H9 (cell line): ENCODE data around the gene ADAMTSL3. TPM values are rescaled to one million over a fixed set of nuclear protein-coding genes. Genes with fewer than 3 reads are reported as not detected.

Experiments used
- DNase-seq: peaks from one replicate; pipeline ENCODE4 v3.0.0-alpha.2; 2017
- H2AFZ ChIP-seq: one replicate; pipeline ENCODE4 v1.6.1; 2013; ENCODE audit warnings: mild to moderate bottlenecking, low read length, control low read depth, moderate library complexity
- H2AK5ac ChIP-seq: 2 replicates; pipeline ENCODE4 v1.6.1; 2013; ENCODE audit warnings: low read length, control low read depth, mixed read lengths; ENCODE audit not compliant: insufficient read length
- H2BK120ac ChIP-seq: one replicate; pipeline ENCODE4 v1.6.1; 2013; ENCODE audit warnings: low read depth, mild to moderate bottlenecking, low read length, control low read depth, inconsistent platforms; ENCODE audit not compliant: poor library complexity, severe bottlenecking
- H2BK12ac ChIP-seq: 2 replicates; pipeline ENCODE4 v1.6.1; 2013; ENCODE audit warnings: low read length, control low read depth, mixed read lengths, low read depth; ENCODE audit not compliant: insufficient read length
- H2BK15ac ChIP-seq: 2 replicates; pipeline ENCODE4 v1.6.1; 2013; ENCODE audit warnings: low read depth, low read length, control low read depth
- H2BK20ac ChIP-seq: one replicate; pipeline ENCODE4 v1.6.1; 2013; ENCODE audit warnings: low read depth, mild to moderate bottlenecking, low read length, control low read depth, inconsistent platforms; ENCODE audit not compliant: poor library complexity, severe bottlenecking
- H2BK5ac ChIP-seq: 2 replicates; pipeline ENCODE4 v1.6.1; 2013; ENCODE audit warnings: low read length, control low read depth, mixed read lengths; ENCODE audit not compliant: insufficient read length
- H3K14ac ChIP-seq: 2 replicates; pipeline ENCODE4 v1.6.1; 2013; ENCODE audit warnings: low read length, control low read depth; ENCODE audit not compliant: insufficient read depth
- H3K18ac ChIP-seq: 2 replicates; pipeline ENCODE4 v1.6.1; 2013; ENCODE audit warnings: low read depth, mild to moderate bottlenecking, mixed read lengths, low read length, control low read depth; ENCODE audit not compliant: insufficient read length
- H3K23ac ChIP-seq: 2 replicates; pipeline ENCODE4 v1.6.1; 2013; ENCODE audit warnings: low read length, control low read depth, mixed read lengths, low read depth; ENCODE audit not compliant: insufficient read length
- H3K23me2 ChIP-seq: 2 replicates; pipeline ENCODE4 v1.6.1; 2013; ENCODE audit warnings: low read depth, mild to moderate bottlenecking, mixed read lengths, low read length, control low read depth; ENCODE audit not compliant: insufficient read length, poor library complexity, severe bottlenecking
- H3K27ac ChIP-seq: 2 replicates; pipeline ENCODE4 v1.5.1; 2013; ENCODE audit warnings: low read length, control low read depth, mixed read lengths, low read depth; ENCODE audit not compliant: insufficient read length
- H3K27me3 ChIP-seq: 2 replicates; pipeline ENCODE4 v1.6.1; 2013; ENCODE audit warnings: low read length, control low read depth, inconsistent platforms; ENCODE audit not compliant: insufficient read depth
- H3K4ac ChIP-seq: 2 replicates; pipeline ENCODE4 v1.6.1; 2013; ENCODE audit warnings: low read depth, mild to moderate bottlenecking, control low read depth, inconsistent platforms, low read length, moderate library complexity
- H3K4me1 ChIP-seq: 2 replicates; pipeline ENCODE4 v1.6.1; 2013; ENCODE audit warnings: low read length, control low read depth, inconsistent platforms; ENCODE audit not compliant: insufficient read depth
- H3K4me2 ChIP-seq: 2 replicates; pipeline ENCODE4 v1.6.1; 2013; ENCODE audit warnings: low read length, control low read depth, mixed read lengths; ENCODE audit not compliant: insufficient read length, insufficient read depth
- H3K56ac ChIP-seq: 2 replicates; pipeline ENCODE4 v1.6.1; 2013; ENCODE audit warnings: low read depth, mild to moderate bottlenecking, mixed read lengths, low read length, control low read depth; ENCODE audit not compliant: insufficient read length
- H3K79me1 ChIP-seq: 2 replicates; pipeline ENCODE4 v1.6.1; 2013; ENCODE audit warnings: low read depth, mild to moderate bottlenecking, moderate library complexity, low read length, control low read depth, inconsistent platforms; ENCODE audit not compliant: insufficient read depth, poor library complexity, severe bottlenecking
- H3K79me2 ChIP-seq: 2 replicates; pipeline ENCODE4 v1.6.1; 2013; ENCODE audit warnings: low read length, control low read depth, inconsistent platforms; ENCODE audit not compliant: insufficient read depth
- H3K9ac ChIP-seq: 2 replicates; pipeline ENCODE4 v1.6.1; 2013; ENCODE audit warnings: low read length, control low read depth, mixed read lengths; ENCODE audit not compliant: insufficient read length; ENCODE audit errors: extremely low read depth
- H3K9me3 ChIP-seq: one replicate; pipeline ENCODE4 v1.6.1; 2013; ENCODE audit warnings: low read depth, low read length, inconsistent platforms; ENCODE audit not compliant: control insufficient read depth
- H3T11ph ChIP-seq: one replicate; pipeline ENCODE4 v1.6.1; 2013; ENCODE audit warnings: mild to moderate bottlenecking, low read length, control low read depth, inconsistent platforms
- H4K20me1 ChIP-seq: one replicate; pipeline ENCODE4 v1.6.1; 2013; ENCODE audit not compliant: control insufficient read depth, insufficient read length, insufficient read depth
- H4K5ac ChIP-seq: 2 replicates; pipeline ENCODE4 v1.6.1; 2013; ENCODE audit warnings: low read depth, mild to moderate bottlenecking, mixed read lengths, low read length, control low read depth; ENCODE audit not compliant: insufficient read length
- H4K8ac ChIP-seq: replicated peaks from 2 replicates; pipeline ENCODE4 v1.6.1; 2013; ENCODE audit warnings: low read length, control low read depth, mixed read lengths, low read depth; ENCODE audit not compliant: insufficient read length
- H4K91ac ChIP-seq: 2 replicates; pipeline ENCODE4 v1.6.1; 2013; ENCODE audit warnings: low read depth, mild to moderate bottlenecking, moderate library complexity, mixed read lengths, low read length, control low read depth; ENCODE audit not compliant: insufficient read length
- H3K27ac Mint-ChIP-seq, 3 experiments: 2 replicates in 2 of 3; 3 replicates in 1 of 3; pipeline ENCODE4 v1.8.0; 2020 to 2021; ENCODE audit warnings: mixed read lengths in 3 of 3, mild to moderate bottlenecking in 1 of 3, moderate library complexity in 1 of 3
- H3K27me3 Mint-ChIP-seq: 2 replicates; pipeline ENCODE4 v1.8.0; 2021; ENCODE audit warnings: low read depth, mild to moderate bottlenecking, moderate library complexity, mixed read lengths
- H3K36me3 Mint-ChIP-seq, 3 experiments: 2 replicates in 2 of 3; 3 replicates in 1 of 3; pipeline ENCODE4 v1.8.0; 2020 to 2021; ENCODE audit warnings: low read depth in 3 of 3, mixed read lengths in 3 of 3; ENCODE audit not compliant: insufficient read depth in 1 of 3
- H3K4me1 Mint-ChIP-seq, 2 experiments: 2 replicates each; pipeline ENCODE4 v1.8.0; 2020; ENCODE audit warnings: mixed read lengths in 2 of 2
- H3K4me3 Mint-ChIP-seq, 2 experiments: 2 replicates in 1 of 2; 3 replicates in 1 of 2; pipeline ENCODE4 v1.8.0; 2020 to 2021; ENCODE audit warnings: mild to moderate bottlenecking in 2 of 2, mixed read lengths in 2 of 2, moderate library complexity in 1 of 2
- H3K9me3 Mint-ChIP-seq, 2 experiments: 2 replicates in 1 of 2; 3 replicates in 1 of 2; pipeline ENCODE4 v1.8.0; 2020; ENCODE audit warnings: mild to moderate bottlenecking in 2 of 2, mixed read lengths in 2 of 2, moderate library complexity in 1 of 2
- CTCF ChIP-seq: fragments of 200-600 bp; sonication (generic); conservative IDR thresholded peaks from 3 replicates; pipeline ENCODE4 v1.8.0; 2021; ENCODE audit warnings: antibody characterized with exemption, mild to moderate bottlenecking
- WGBS: extraction: QIAGEN DNeasy Blood & Tissue Kit; methylation state at CpG from one replicate; pipeline ENCODE4 v1.1.7; 2013; ENCODE audit warnings: missing lambda C conversion rate, low lambda C conversion rate, mixed read lengths; ENCODE audit not compliant: insufficient read length; ENCODE audit errors: extremely low coverage; 5-methylcytosine and 5-hydroxymethylcytosine counted together
- total RNA-seq: library from RNA; stranded (reverse); gene quantifications from 2 replicates; pipeline ENCODE4 v1.2.1, GENCODE V29; 2021

Gene ADAMTSL3
- total RNA-seq, 1 experiment from 2014 or later: 0.39 TPM

GRCh38 chr15:83671603-83672002, 17.7 kb downstream of the ADAMTSL3 start:
- Mint-ChIP-seq H3K4me3 (no peak overlapping the region), H3K9me3 (peaks cover 3 to 8% of the 10 kb centered on the region in 2 experiments; a peak in 2 of 5 replicates), H3K27me3 (no peaks in the 10 kb centered on the region), H3K4me1 (peaks cover 0 to 10% of the 10 kb centered on the region in 2 experiments; a peak in 2 of 4 replicates), H3K36me3 (peaks cover 0 to 4% (median 0%) of the 10 kb centered on the region in 3 experiments; a peak in 2 of 7 replicates), H3K27ac (no peak overlapping the region)
- Histone ChIP-seq H3K4me1 (no peaks in the 10 kb centered on the region), H3K79me1 (no peaks in the 10 kb centered on the region), H3K79me2 (no peaks in the 10 kb centered on the region), H3K4ac (no peak overlapping the region), H4K91ac (no peak overlapping the region), H3K18ac (no peak overlapping the region), H2BK20ac (no peak overlapping the region), H4K20me1 (no peaks in the 10 kb centered on the region), H2AFZ (no peak overlapping the region), H4K5ac (no peak overlapping the region), H3K27ac (no peak overlapping the region), H3K56ac (no peak overlapping the region), H2AK5ac (no peak overlapping the region), H3K23me2 (no peaks in the 10 kb centered on the region), H2BK12ac (no peak overlapping the region), H2BK120ac (no peak overlapping the region), H3K9ac (no peak overlapping the region), H3K4me2 (no peak overlapping the region), H4K8ac (no peak overlapping the region), H3K9me3 (no peaks in the 10 kb centered on the region), H3K23ac (no peak overlapping the region), H3K14ac (no peak overlapping the region), H3K27me3 (no peaks in the 10 kb centered on the region), H2BK15ac (no peak overlapping the region), H3T11ph (no peak overlapping the region), H2BK5ac (no peak overlapping the region)
- no CpG with 5 or more reads among the region's 2 CpGs for WGBS
- DNase-seq: no peak
- TF ChIP-seq CTCF: no peak
